ENCODE data around the gene KLHDC1. TPM values are rescaled to one million over a fixed set of nuclear protein-coding genes. Genes with fewer than 3 reads are reported as not detected.

The KLHDC1 gene
- polyA plus RNA-seq, 3 donors: 0.92 to 1.6 (median 1.5) TPM

DNA sequence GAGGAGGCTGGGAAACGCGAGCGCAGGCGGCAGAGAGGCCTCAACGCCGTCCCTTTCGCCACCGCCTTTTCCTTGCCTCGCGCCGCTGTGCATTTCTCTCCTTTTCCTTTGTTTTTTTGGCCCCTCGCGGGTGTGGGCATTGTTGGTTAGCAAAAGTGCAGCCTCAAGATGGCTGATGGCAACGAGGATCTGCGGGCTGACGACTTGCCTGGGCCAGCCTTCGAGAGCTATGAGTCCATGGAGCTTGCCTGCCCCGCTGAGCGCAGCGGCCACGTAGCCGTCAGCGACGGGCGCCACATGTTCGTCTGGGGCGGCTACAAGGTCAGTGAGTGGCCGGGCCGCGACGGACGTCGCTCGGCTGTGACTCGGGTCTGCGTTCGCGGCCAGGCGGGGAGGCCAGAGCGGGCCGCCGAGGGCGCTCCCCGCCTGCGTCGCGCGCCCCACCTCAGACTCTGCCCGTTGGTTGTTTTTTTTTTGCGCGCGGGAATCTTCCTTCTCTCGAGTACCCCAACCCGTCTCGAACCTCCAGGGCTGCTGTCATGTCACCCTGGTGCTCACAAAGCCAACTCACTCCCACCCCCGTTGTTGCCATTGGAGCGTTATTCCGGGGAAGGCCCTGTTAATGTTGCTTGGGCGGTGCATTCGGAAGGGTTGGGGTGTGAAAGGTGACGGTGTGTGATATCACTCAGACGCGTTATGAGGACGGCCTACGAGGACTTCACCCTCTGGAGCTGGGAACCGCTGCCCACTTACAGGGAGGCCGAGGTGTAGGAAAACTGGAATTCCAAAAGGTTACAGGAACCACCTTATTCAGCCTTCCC is 75.6 kb downstream of the KLHDC1 start:
- peak overlapping the region; percentile 81 to 91 for H3K27ac ChIP-seq (ENCODE audit: low read depth in 1 of 2, low read length in 2 of 2)
- under 1% methylated on average over 38 of the region's 67 CpGs for WGBS (ENCODE audit: insufficient coverage)
- TF ChIP-seq, protein P1, sequence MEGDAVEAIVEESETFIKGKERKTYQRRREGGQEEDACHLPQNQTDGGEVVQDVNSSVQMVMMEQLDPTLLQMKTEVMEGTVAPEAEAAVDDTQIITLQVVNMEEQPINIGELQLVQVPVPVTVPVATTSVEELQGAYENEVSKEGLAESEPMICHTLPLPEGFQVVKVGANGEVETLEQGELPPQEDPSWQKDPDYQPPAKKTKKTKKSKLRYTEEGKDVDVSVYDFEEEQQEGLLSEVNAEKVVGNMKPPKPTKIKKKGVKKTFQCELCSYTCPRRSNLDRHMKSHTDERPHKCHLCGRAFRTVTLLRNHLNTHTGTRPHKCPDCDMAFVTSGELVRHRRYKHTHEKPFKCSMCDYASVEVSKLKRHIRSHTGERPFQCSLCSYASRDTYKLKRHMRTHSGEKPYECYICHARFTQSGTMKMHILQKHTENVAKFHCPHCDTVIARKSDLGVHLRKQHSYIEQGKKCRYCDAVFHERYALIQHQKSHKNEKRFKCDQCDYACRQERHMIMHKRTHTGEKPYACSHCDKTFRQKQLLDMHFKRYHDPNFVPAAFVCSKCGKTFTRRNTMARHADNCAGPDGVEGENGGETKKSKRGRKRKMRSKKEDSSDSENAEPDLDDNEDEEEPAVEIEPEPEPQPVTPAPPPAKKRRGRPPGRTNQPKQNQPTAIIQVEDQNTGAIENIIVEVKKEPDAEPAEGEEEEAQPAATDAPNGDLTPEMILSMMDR (IDR thresholded peaks at IDR 0.05): no peak

DNA sequence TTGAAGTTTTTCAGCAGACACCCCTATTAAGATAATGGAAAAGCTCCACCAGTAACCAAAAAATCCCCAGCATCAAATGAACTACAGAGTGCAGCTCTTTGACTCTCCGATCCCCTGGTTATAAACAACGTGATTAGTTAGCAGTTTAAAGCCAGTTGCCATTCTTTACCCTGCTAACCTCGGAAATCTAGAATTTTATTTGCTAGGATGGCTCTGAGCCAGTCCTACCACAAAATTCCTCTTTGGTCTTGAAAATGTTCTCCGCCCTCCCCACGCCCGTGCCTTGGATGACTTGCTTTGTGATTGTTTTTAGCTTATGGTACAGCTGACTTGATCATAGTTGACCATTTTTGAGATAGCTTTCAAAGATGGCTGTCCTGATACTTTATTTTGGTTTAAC is 76.3 kb downstream of the KLHDC1 start:
- Histone ChIP-seq H3K4me2 (replicated peaks; ENCODE audit: extremely low read depth, low read length, poor library complexity, severe bottlenecking) (peak overlapping the region; percentile 96), H3K36me3 (replicated peaks in 1 of 2; ENCODE audit: control insufficient read depth in 1 of 2, insufficient read depth in 2 of 2, low read length in 2 of 2) (peaks cover 1 to 6% of the 10 kb centered on the region in 2 donors), H2AFZ (ENCODE audit: insufficient read depth, low read depth, low read length, poor library complexity, severe bottlenecking) (peak overlapping the region; percentile 93), H3K27me3 (ENCODE audit: control insufficient read depth in 2 of 2, insufficient read depth in 2 of 2, low read length in 2 of 2) (no peaks in the 10 kb centered on the region), H3K4me3 (replicated peaks in 1 of 3; ENCODE audit: low read depth in 2 of 3, low read length in 3 of 3) (peak overlapping the region; percentile 71 to 87 (median 83)), H3K4me1 (ENCODE audit: control insufficient read depth in 1 of 2, insufficient read depth in 2 of 2, low read length in 2 of 2) (peaks cover 18 to 20% of the 10 kb centered on the region in 2 donors), H3K79me2 (ENCODE audit: insufficient read depth, low read length) (peaks cover 21% of the 10 kb centered on the region), H3K9ac (ENCODE audit: insufficient read depth, low read length, poor library complexity, severe bottlenecking) (peak overlapping the region; percentile 92), H4K20me1 (ENCODE audit: insufficient read depth, low read length) (no peaks in the 10 kb centered on the region), H3K27ac (ENCODE audit: low read depth in 1 of 2, low read length in 2 of 2) (peak overlapping the region; percentile 81 to 91), H3K9me3 (replicated peaks in 1 of 2; ENCODE audit: control insufficient read depth in 1 of 2, insufficient read depth in 1 of 2, low read length in 2 of 2) (no peaks in the 10 kb centered on the region)
- Mint-ChIP-seq H3K4me3 (peak overlapping the region; percentile 98), H3K9me3 (no peaks in the 10 kb centered on the region), H3K4me1 (peaks cover 34% of the 10 kb centered on the region), H3K27me3 (ENCODE audit: low read depth in 3 of 3) (peaks cover 0 to 1% (median 0%) of the 10 kb centered on the region in 3 donors), H3K27ac (peak overlapping the region; percentile 94 to 99 (median 98)), H3K36me3 (peaks cover 4% of the 10 kb centered on the region in 2 donors)
- intact Hi-C loops (cut with micrococcal nuclease): loop anchor here (5.0 to 10.0 kb wide), 5 partner anchors 82 to 307 kb away; partner anchors contain the start of genes DNAAF2 (in 1 of the 2), MGAT2 (in 1 of the 2), POLE2 (in 1 of the 2) and RPL36AL (in 1 of the 2)
- no peak for DNase-seq
- WGBS (ENCODE audit: insufficient coverage): 9% methylated on average over 3 of the region's 6 CpGs
- TF ChIP-seq, protein P1 (IDR thresholded peaks at IDR 0.05): no peak

More for the DNA sequence above, 75.6 kb downstream of the KLHDC1 start:
- Histone ChIP-seq H3K9ac (ENCODE audit: insufficient read depth, low read length, poor library complexity, severe bottlenecking) (peak overlapping the region; percentile 92), H2AFZ (ENCODE audit: insufficient read depth, low read depth, low read length, poor library complexity, severe bottlenecking) (peak overlapping the region; percentile 93), H3K27me3 (ENCODE audit: control insufficient read depth in 2 of 2, insufficient read depth in 2 of 2, low read length in 2 of 2) (no peaks in the 10 kb centered on the region), H3K4me1 (ENCODE audit: control insufficient read depth in 1 of 2, insufficient read depth in 2 of 2, low read length in 2 of 2) (peaks cover 18 to 20% of the 10 kb centered on the region in 2 donors), H3K79me2 (ENCODE audit: insufficient read depth, low read length) (peaks cover 21% of the 10 kb centered on the region), H3K36me3 (replicated peaks in 1 of 2; ENCODE audit: control insufficient read depth in 1 of 2, insufficient read depth in 2 of 2, low read length in 2 of 2) (no peaks in the 10 kb centered on the region), H3K4me2 (replicated peaks; ENCODE audit: extremely low read depth, low read length, poor library complexity, severe bottlenecking) (peak overlapping the region; percentile 96), H4K20me1 (ENCODE audit: insufficient read depth, low read length) (no peaks in the 10 kb centered on the region), H3K9me3 (replicated peaks in 1 of 2; ENCODE audit: control insufficient read depth in 1 of 2, insufficient read depth in 1 of 2, low read length in 2 of 2) (no peaks in the 10 kb centered on the region), H3K4me3 (replicated peaks in 1 of 3; ENCODE audit: low read depth in 2 of 3, low read length in 3 of 3) (peak overlapping the region; percentile 71 to 87 (median 83))
- peak overlapping the region; percentile 98 for H3K4me3 Mint-ChIP-seq
- peak overlapping the region; percentile 94 to 99 (median 98) for H3K27ac Mint-ChIP-seq
- peaks cover 34% of the 10 kb centered on the region for H3K4me1 Mint-ChIP-seq
- intact Hi-C loops (cut with micrococcal nuclease): loop anchor here (5.0 to 10.0 kb wide), 5 partner anchors 81 to 306 kb away; partner anchors contain the start of genes DNAAF2 (in 1 of the 2), MGAT2 (in 1 of the 2), POLE2 (in 1 of the 2) and RPL36AL (in 1 of the 2)
- peak; percentile 36 to 47 (median 43) for DNase-seq
- peaks cover 0 to 1% (median 0%) of the 10 kb centered on the region in 3 donors for H3K27me3 Mint-ChIP-seq (ENCODE audit: low read depth in 3 of 3)
- H3K9me3 Mint-ChIP-seq: no peaks in the 10 kb centered on the region
- peaks cover 2 to 4% of the 10 kb centered on the region in 2 donors for H3K36me3 Mint-ChIP-seq

Measured in CD14-positive monocyte (primary cell).